Measurements from ENCODE around the gene WDR47.

GRCh38 chr1:109083923-109084322 lies 42.0 kb upstream of the WDR47 start:
- TF ChIP-seq ZFX (IDR thresholded peaks at IDR 0.05; ENCODE audit: borderline replicate concordance) (no peak), CTCF (IDR thresholded peaks at IDR 0.05) (no peak)

Measured in 22Rv1 (cell line).